Stromal cell of bone marrow (primary cell): Measurements from ENCODE around the gene KMT2E.
"Not testable (repeated sequence)": the region's sequence is repeated elsewhere in the genome, so short reads cannot be mapped to it uniquely, and the experiment has no call there.

Experiments
- DNase-seq: peaks from one replicate; pipeline ENCODE4 v3.0.0-alpha.2; 2012; ENCODE audit warnings: low read depth

KMT2E gene

DNA sequence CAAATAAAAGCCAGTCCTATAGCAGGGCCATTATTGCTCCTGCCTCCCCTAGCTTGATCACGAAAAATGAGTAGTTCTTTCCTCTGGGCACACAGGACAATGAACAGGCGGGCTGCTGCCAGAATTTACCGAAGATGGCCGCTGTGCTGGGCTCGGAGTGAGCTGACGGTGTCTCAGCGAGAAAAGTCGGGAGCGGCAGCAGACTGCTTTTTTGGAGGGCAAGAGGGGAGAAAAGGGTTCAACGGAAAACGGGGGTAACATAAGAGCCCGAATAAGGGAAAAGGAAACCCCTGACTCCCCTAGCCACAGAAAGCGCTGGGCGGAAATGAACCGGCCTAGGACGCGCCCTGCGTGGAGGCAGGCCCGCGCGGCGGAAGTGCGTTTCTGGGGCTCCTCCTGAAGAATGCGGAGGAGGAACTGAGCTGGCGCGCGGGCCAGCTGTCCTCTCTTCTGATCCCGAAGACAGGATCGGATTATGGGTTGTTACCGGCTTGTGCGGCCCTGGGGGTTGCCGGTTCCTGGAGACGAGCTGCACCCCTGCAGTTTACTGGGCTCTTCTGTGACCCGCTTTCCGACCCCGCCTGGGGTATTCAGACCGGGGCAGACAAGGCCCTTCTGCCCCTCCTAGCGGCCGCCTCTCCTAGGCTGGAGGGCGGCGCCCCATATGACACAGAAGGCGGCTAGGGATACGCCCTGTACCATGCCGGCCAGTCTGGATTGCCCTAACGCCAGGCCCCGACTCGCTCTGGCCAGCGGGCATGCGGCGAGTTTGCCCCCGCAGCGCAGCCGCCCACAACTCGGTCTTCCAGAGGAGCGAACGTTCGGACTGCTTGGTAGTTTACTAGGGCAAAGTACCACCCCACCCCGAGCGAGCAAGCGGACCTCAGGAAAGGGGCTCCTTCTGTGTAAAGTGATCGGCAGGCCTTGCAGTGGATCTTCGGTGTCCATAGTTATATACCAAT lies 30.1 kb upstream of the KMT2E start:
- peak; percentile 79 for DNase-seq

DNA sequence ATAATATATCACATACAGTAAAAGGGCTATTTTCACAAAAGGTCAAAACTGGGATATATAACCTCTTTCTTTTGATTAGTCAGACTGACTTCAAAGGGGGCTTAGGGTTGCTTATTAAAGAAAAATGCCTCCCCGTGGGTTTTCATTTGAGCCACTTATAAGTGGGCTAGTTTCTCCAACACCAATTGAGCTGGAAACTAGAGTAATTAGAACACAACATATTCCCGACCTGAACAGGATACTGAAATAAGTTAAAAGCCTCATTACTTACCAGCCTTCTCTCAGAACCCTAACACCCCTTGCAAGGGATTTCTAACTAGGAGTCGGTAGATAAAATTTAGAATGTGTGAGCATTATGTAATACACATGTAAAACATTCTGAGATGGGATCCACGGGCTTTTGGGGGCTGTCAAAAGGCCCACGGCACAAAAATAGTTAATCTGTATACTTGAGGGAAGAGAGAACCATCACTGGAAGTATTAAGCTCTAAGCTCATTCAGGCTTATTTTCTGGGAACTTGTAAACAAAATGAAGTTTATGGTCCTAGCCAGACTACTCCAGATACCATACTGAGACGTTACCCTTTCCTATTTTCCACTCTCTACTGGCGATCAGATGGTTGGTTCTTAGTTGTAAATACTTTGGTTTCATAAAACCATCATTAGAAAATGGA lies 29.3 kb upstream of the KMT2E start:
- no peak for DNase-seq

DNA sequence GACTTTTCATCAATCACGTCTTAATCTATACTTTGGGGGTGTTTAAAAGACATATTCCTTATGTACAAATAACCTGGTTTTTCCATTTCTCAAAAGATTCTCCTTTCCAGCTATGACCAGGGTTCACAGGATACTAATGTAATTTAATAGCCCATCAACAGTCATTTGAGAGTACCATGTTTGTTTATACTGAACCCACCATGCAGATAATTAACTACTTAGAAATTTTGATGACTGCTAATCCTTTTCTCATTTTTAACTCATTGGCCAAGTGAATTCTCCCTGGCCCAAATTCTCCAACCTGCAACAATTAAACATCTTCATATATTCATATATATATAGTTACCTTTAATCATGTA lies 28.8 kb upstream of the KMT2E start:
- DNase-seq: no peak

DNA sequence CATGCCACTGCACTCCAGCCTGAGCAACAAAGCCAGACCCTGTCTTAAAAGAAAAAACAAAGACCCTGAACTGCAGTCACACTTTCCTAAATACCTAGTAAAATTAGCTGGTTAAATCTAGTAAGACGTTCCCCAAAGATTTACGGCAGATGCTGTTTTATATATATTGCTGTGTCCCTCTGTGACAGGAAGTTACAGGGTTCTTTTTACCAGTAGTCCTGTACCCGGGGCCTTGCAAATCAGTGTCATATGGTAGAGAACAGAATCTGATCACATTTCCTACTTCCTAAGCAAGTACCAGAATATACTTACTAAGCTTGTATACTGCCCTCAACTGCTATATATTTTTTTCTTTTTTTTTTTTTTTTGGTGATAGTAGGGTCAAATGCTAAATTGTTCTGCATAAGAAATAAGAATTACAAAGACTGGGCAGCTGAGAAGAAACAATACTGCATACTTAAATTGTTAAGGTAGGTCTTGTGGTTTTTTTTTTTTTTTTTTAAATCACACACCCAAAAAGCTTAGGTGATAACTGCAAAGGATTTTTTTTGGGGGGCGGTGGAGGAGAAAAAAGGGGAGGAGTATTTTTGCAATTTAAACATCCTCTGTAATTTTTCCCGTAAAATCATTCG lies 27.3 kb upstream of the KMT2E start:
- DNase-seq: no peak

GRCh38 chr7:104987403-104987802 lies 26.6 kb upstream of the KMT2E start:
- DNase-seq: not testable (repeated sequence)

GRCh38 chr7:104990983-104991382 lies 23.0 kb upstream of the KMT2E start:
- no peak for DNase-seq

- DNase-seq: no peak
These were observed 21.7 kb upstream of the KMT2E start for GRCh38 chr7:104992306-104992705.

DNA sequence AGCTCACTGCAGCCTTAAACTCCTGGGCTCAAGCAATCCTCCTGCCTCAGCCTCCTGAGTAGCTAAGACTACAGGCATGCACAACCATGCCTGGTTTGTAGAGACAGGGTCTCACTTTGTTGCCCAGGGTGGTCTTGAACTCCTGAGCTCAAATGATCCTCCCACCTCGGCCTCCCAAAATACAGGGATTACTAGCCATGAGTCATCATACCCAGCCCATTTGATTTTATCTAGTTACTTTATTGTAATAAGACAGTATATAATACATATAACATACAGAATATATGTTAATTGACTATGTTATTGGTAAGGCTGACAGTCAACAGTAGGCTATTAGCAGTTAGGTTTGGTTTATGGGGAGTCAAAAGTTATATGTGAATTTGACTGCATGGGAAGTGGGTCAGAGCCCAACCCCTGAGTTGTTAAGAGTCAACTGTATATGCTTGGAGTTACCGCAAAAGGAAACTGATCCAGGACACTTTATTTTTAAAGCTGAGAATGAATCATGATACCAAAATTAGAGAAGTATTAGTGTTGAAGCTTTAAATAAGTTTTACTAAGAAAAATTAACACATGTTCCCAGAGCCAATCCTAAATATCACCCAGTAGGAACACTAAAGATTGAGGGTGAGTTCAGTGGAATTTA lies 20.7 kb upstream of the KMT2E start:
- DNase-seq: no peak

GRCh38 chr7:104998040-104998752 lies 15.8 kb upstream of the KMT2E start:
- no peak for DNase-seq

DNA sequence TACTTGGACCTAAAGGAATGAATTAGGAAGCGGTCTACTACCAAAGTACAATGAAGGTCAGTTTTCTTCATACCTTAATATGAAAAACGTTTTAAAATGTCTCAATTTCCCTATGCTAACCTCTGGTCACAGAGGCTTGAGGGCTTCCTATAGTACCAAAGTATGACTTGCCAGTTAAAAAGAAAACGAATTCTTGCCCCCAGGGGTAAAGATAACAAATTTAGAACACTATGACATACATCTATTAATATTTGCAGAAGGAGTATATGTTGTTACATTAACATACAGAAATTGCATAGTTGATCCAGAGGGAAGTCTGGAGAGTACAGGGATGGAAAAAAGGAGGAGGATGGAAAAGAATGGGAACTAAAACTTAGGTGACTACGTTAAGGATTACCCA lies 13.8 kb upstream of the KMT2E start:
- no peak for DNase-seq

- no peak for DNase-seq
These were observed 13.1 kb upstream of the KMT2E start for GRCh38 chr7:105000927-105001336.

DNA sequence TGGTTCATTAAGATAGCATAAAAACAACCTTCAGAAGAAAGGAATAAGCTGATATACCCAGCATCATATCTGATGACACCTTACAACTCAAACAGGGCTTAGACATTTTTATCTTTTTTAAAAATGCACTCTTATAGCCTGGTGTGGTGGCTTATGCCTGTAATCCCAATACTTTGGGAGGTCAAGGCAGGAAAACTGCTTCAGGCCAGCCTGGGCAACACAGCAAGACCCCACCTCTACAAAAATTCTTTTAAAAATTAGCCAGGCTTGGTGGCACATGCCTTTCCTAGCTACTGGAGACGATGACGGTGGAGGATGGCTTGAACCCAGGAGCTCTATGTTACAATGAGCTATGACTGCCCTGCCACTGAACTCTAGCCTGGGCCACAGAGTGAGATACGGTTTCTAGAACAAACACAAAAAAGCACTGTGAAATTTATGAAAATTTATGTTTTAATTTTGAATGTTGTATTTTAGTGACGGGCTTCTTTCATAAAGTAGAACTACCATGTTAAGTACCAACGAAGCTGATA lies 12.3 kb upstream of the KMT2E start:
- DNase-seq: no peak

DNA sequence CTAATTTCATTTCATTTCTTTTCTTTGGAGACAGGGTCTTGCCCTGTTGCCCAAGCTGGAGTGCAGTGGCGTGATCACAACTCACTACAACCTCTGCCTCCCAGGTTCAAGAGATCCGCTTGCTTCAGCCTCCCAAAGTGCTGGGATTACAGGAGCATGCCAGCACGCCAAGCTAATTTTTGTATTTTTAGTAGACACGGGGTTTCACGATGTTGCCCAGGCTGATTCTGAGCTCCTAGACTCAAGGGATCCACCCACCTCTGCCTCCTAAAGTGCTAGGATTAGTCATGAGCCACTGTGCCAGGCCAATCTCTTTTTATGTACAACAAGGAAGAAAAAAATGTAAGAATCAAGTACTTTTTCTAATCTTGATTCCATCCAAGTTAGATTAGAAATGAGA lies 10.7 kb upstream of the KMT2E start:
- DNase-seq: peak; percentile 88

- DNase-seq: no peak
These were observed 10.0 kb upstream of the KMT2E start for GRCh38 chr7:105003872-105004510.

- DNase-seq: not testable (repeated sequence)
These were observed 9.0 kb upstream of the KMT2E start for GRCh38 chr7:105005006-105005405.

GRCh38 chr7:105005486-105005885 lies 8.5 kb upstream of the KMT2E start:
- DNase-seq: not testable (repeated sequence)

DNA sequence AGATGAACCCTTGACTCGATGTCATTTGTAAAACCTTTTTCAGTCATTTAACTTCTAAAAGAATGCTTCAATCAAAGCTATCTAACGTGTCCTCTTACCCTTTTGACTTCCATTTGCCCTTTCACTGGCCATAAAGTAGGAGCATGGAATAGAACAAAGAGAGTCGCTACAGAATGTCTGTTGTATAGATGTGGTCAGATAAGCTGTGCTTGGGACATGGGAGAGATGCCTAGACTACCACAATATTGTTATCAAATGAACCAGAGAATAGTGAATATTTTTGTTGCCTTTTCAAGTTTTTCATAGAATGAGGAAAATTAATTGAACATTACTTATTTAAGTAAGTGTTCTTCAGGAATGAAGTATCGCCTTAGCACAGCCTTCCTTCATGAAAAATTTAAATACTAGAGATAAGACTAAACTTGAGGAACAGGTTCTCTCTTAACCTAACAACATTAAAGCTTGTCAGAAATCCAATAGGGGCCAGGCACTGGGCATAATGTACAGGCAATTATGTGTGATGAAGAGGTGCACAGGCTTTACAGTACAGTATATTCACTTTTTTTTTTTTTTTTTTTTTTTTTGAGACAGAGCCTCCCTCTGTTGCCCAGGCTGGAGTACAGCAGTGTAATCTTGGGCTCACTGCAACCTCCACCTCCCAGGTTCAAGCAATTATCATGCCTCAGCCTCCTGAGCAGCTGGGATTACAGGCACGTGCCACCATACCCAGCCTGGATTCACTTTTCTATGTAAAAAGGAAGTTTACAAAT lies 7.5 kb upstream of the KMT2E start:
- no peak for DNase-seq

DNA sequence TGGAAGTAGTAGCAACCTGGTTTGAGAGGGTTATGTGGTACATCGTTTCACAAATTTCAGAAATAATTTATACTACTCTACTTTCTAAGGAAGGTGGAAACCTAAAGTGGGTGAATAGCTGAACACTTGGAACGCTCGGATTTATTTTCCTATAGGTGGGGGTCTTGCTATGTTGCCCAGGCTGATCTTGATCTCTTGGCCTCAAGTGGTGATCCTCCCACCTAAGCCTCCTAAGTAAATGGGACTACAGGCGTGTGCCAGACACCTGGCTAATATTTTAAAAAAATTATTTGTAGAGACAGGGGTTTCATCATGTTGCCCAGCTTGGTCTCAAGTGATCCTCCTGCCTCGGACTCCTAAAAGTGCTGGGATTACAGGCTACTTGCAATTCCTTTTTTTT lies 6.7 kb upstream of the KMT2E start:
- DNase-seq: no peak

- no peak for DNase-seq
These were observed 4.1 kb upstream of the KMT2E start for GRCh38 chr7:105009667-105010503.
